GM19043 (cell line): ENCODE results near the gene FMN2.

ENCODE experiments used
- ATAC-seq: cut with Tn5 transposase; IDR thresholded peaks from one replicate; pipeline ENCODE4 v1.9.1; 2021; ENCODE audit warnings: low read depth; ENCODE audit not compliant: unreplicated experiment

Gene FMN2

GRCh38 chr1:240192851-240193250, 101.2 kb downstream of the FMN2 start:
- no peak for ATAC-seq

DNA sequence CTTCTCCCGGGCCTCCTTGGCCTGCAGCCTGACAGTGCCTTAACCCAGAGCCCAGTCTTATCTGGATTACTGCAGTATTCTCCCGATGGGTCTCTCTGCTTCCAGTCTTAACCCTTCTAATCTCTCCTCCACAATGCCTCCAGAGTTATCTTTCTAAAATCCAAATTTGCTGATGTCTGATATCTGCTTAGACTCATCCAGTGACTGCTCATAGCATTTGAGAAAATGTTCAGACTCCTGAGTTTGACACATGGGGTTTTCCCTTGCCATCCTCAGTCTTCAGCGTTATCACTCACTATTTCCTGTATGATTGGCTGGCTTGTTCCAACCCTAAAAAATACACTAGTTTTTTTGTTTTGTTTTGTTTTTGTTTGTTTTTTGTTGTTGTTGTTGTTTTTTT, 102.0 kb downstream of the FMN2 start:
- no peak for ATAC-seq

- no peak for ATAC-seq
Measured at GRCh38 chr1:240194120-240194519, 102.4 kb downstream of the FMN2 start.

GRCh38 chr1:240198376-240198775, 106.7 kb downstream of the FMN2 start:
- no peak for ATAC-seq

GRCh38 chr1:240199758-240200645, 108.3 kb downstream of the FMN2 start:
- ATAC-seq: no peak

GRCh38 chr1:240201931-240202330, 110.2 kb downstream of the FMN2 start:
- ATAC-seq: no peak

- ATAC-seq: no peak
Measured at GRCh38 chr1:240207073-240207709, 115.5 kb downstream of the FMN2 start.

DNA sequence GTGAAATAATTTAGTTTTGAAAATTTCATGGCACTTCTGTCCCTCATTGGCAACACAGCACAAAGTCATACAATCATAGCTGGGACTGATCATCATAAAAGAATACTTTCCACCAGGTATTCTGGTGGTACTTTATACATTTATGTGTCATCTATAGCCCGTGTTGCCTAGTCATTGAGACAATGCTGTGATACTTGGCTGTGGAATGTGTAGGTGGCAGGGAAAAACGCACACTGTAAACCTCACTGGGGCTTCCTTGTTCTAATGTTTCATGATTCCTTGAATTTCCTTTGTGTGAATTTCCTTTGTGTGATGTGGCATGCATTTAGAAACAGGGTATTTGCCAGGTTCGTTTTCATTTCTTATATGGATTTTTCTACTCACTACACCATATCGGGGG, 118.3 kb downstream of the FMN2 start:
- no peak for ATAC-seq

- ATAC-seq: no peak
Measured at GRCh38 chr1:240212556-240212955, 120.9 kb downstream of the FMN2 start.

DNA sequence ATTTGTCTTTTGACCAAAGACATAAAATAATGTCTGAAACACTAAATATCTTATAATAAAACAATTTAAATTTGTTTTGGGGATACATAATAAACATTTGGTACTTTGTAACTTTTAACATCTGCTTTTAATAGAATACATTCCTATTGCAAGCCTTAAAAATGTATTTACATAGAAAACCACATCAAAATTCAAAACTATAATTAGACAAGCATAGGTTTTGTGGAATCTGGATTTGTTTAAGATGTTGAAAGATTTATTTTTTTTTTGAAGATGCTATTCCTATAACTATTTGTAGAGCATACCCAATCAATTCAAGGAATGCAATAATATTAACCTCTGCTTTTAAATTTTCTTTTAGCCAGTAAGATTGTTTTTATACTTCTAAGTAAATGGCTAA, 125.7 kb downstream of the FMN2 start:
- no peak for ATAC-seq

DNA sequence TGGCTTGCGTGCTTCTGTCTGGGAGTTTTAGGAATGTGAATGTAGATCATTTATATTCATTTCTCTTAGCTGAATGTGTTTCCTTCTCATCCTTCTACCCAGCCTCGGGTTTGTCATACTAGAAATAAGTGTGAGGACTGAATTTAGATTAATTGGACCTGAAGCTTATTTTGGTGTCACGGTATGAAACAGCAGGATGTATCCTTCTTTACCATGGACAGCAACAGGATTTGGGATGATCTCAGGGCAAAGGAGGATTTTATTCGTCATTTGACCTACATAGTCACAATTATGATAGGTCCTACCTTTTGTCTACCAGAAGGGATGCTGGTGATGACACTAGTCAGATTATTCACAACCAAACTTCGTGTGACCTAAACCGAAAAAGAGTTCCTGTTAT, 127.4 kb downstream of the FMN2 start:
- no peak for ATAC-seq

- ATAC-seq: no peak
Measured at GRCh38 chr1:240226102-240226501, 134.4 kb downstream of the FMN2 start.

DNA sequence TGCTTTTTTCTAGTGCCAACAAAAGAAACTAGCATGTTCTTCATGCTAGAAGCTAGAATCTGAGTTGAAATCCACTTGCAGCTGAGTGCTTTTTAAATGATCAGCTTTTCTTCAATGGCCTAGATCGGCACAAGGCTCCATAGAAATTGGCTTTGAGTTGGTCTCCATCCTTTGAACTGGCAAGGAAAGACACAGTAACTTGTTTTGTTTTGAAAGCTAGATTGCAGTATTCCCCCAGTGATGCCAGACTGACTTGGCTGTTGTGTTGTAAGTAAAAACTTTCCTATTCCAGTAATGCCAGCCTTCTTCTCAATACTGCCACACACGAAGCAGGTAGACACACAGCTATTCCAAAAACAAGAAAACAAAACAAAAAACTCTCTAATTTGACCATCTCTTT, 139.1 kb downstream of the FMN2 start:
- no peak for ATAC-seq

DNA sequence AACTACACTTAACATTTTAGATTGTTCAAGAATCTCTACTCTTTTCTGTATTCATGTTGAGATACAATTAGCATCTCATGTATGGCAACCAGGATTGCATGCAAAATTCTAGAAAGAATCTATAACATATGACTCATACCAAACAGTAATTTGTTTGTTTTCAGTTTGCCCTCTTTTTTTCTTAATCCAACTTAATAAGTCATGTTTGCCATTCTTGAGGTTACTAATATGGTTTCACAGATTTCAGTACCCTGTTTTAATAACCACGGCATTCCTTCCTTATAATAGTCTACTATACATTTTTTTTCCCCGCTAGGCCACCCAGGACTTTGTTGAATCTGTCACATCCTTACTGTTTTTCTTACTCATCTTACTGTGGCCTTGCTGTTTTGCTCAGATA, 140.8 kb downstream of the FMN2 start:
- ATAC-seq: no peak

DNA sequence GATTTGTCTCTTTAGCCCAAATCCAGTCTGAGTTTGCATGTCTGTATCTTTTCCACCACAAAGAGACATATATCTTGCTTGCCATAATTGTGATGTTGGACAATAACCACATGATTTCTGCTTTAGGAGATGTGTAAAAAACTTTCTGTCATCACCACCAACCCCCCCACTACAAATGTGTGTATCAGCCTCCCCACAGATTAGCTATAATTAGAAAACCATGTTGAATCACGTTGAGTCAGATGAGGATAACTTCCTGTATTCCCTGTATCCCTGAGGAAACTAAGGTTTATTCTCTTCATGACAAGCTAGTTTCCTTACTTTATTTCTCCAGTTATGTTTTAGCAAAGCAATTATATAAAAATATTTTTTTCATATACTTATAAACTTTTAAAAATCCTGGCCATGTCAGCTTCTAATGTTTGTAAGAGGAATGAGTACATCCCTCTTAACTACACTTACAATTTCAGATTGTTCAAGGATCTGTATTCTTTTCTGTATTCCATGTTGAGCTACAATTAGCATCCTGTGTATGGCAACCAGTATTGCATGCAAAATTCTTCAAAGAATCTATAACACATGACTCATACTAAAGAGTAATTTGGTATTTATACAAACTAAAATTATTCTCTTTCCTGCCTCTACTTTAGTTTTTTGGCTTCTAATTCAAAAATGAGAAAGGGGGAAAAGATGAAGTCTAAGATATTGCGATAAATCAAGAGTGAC, 143.0 kb downstream of the FMN2 start:
- no peak for ATAC-seq

GRCh38 chr1:240235521-240236288, 144.0 kb downstream of the FMN2 start:
- no peak for ATAC-seq

GRCh38 chr1:240237305-240237721, 145.6 kb downstream of the FMN2 start:
- ATAC-seq: no peak

DNA sequence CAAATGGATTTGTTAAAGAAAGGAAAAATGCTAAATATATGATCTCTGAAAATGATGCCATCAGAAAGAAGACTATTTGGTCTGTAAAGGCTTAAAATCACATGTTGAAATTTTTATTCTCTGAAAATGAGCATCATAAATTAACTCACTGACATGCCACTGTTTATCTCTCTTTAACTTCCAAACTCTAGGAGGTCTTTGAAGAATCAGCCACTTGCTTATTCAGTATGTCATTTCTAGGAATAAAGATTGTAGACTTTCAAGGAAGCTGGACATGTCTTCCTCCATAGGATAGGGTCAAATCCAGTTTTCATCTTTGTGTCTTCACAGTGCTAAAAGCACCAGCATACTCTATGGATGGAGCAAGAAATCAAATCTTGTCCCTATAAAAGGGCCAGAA, 147.6 kb downstream of the FMN2 start:
- ATAC-seq: no peak

GRCh38 chr1:240241278-240241677, 149.6 kb downstream of the FMN2 start:
- no peak for ATAC-seq

GRCh38 chr1:240242601-240243144, 151.0 kb downstream of the FMN2 start:
- ATAC-seq: no peak
